DOHH2 (cell line): ENCODE data around the gene MSMP.

Source experiments
- EZH2phosphoT487 ChIP-seq: fragments of 200-600 bp; sonication (generic); IDR thresholded peaks from 2 replicates; pipeline ENCODE4 v1.6.1; 2017; ENCODE audit warnings: borderline replicate concordance, mild to moderate bottlenecking, antibody characterized with exemption, low read length, moderate library complexity, mixed read lengths
- TF ChIP-seq, protein P1 (sequence below): fragments of 200-600 bp; sonication (generic); IDR thresholded peaks from one replicate; pipeline ENCODE4 v1.5.1; 2014; ENCODE audit warnings: antibody characterized with exemption, mild to moderate bottlenecking, low read depth, low read length; ENCODE audit not compliant: poor library complexity, severe bottlenecking

DNA sequence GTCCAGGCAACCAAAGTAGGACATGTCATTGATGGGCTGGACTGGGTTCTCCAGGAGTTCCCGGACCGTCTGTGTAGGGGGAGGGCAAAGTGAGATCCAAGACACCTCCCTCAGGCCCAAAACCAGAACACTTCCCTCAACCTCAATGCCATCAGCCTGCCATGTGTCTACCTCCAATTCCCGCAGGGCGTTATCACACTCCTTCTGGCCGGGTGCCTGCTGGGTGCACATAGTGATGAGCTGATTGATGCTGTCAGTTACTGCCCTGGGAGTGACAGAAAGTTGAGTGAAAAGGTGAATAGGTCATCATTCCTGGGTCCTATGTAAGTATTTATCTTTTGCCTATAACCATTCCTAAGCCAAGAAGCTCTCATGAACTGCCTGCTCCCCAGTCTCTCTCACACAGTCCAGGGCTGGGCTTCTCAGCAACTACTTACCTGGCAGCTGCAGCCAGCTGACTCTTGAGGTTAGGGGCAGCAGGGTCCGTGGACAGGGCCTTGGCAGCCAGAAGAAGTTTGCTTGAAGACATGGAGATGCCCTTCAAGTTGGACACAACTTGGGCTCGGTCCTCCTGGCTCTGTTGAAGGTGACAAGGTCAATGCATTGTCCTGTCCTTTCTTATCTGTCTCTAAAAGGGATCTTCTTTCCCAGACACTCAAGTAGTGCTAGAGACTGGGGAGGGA is 43.1 kb downstream of the MSMP start:
- TF ChIP-seq, protein P1, sequence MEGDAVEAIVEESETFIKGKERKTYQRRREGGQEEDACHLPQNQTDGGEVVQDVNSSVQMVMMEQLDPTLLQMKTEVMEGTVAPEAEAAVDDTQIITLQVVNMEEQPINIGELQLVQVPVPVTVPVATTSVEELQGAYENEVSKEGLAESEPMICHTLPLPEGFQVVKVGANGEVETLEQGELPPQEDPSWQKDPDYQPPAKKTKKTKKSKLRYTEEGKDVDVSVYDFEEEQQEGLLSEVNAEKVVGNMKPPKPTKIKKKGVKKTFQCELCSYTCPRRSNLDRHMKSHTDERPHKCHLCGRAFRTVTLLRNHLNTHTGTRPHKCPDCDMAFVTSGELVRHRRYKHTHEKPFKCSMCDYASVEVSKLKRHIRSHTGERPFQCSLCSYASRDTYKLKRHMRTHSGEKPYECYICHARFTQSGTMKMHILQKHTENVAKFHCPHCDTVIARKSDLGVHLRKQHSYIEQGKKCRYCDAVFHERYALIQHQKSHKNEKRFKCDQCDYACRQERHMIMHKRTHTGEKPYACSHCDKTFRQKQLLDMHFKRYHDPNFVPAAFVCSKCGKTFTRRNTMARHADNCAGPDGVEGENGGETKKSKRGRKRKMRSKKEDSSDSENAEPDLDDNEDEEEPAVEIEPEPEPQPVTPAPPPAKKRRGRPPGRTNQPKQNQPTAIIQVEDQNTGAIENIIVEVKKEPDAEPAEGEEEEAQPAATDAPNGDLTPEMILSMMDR: no peak
- no peak for TF ChIP-seq EZH2phosphoT487
